Esophagus (tissue), 2 donors: Measurements from ENCODE around the gene GNB1L. TPM values are rescaled to one million over a fixed set of nuclear protein-coding genes. Genes with fewer than 3 reads are reported as not detected.

Source experiments
- H3K27ac ChIP-seq, 2 donors: one replicate each; pipeline ENCODE4 v1.5.1; 2013; ENCODE audit warnings: low read depth in 2 of 2, mild to moderate bottlenecking in 2 of 2, inconsistent platforms in 1 of 2, low read length in 1 of 2, moderate library complexity in 1 of 2
- H3K27me3 ChIP-seq, 2 donors: one replicate each; pipeline ENCODE4 v1.6.1; 2013; ENCODE audit warnings: low read length in 2 of 2, control low read depth in 1 of 2, mild to moderate bottlenecking in 1 of 2; ENCODE audit not compliant: insufficient read depth in 2 of 2, control insufficient read depth in 1 of 2
- H3K36me3 ChIP-seq, 2 donors: one replicate each; pipeline ENCODE4 v1.6.1; 2013; ENCODE audit warnings: low read length in 1 of 2; ENCODE audit not compliant: control insufficient read depth in 2 of 2, insufficient read depth in 2 of 2
- H3K4me1 ChIP-seq, 2 donors: one replicate each; pipeline ENCODE4 v1.6.1; 2013; ENCODE audit warnings: low read length in 1 of 2; ENCODE audit not compliant: control insufficient read depth in 2 of 2, insufficient read depth in 2 of 2
- H3K4me3 ChIP-seq, 2 donors: one replicate each; pipeline ENCODE4 v1.5.1; 2013; ENCODE audit warnings: low read length in 2 of 2, mild to moderate bottlenecking in 2 of 2, low read depth in 1 of 2, moderate library complexity in 1 of 2
- H3K9me3 ChIP-seq, 2 donors: one replicate each; pipeline ENCODE4 v1.6.1; 2013; ENCODE audit warnings: mild to moderate bottlenecking in 2 of 2, low read depth in 1 of 2, low read length in 1 of 2, moderate library complexity in 1 of 2; ENCODE audit not compliant: control insufficient read depth in 2 of 2, insufficient read depth in 1 of 2
- WGBS, 2 donors: extraction: QIAGEN DNeasy Blood & Tissue Kit; methylation state at CpG; one replicate each; pipeline ENCODE4 v1.1.7; 2013; 5-methylcytosine and 5-hydroxymethylcytosine counted together
- polyA plus RNA-seq, 2 donors: library from polyadenylated mRNA; stranded (reverse); fragments of 200-250 nt; gene quantifications; one replicate each; pipeline ENCODE4 v1.2.3, GENCODE V29; 2013
- donor health status: healthy with polysubstance abuse.
- donor health status: Bipolar disorder and iron deficiency.

The GNB1L gene
- polyA plus RNA-seq, 2 donors: 4.7 to 6.6 TPM

GRCh38 chr22:19871845-19872778 is 17.4 kb upstream of the GNB1L start:
- Histone ChIP-seq H3K36me3 (no peaks in the 10 kb centered on the region), H3K4me1 (peaks cover 16 to 36% of the 10 kb centered on the region in 2 donors), H3K4me3 (no peak overlapping the region)

GRCh38 chr22:19871023-19871844 is 16.6 kb upstream of the GNB1L start:
- Histone ChIP-seq H3K27me3 (no peaks in the 10 kb centered on the region), H3K36me3 (no peaks in the 10 kb centered on the region), H3K27ac (no peak overlapping the region), H3K9me3 (no peaks in the 10 kb centered on the region), H3K4me3 (no peak overlapping the region), H3K4me1 (peaks cover 16 to 36% of the 10 kb centered on the region in 2 donors)
- 83 to 85% methylated on average over 18 to 19 of the region's 19 CpGs for WGBS, 2 donors

More at GRCh38 chr22:19871845-19872778, 17.4 kb upstream of the GNB1L start:
- Histone ChIP-seq H3K27me3 (no peaks in the 10 kb centered on the region), H3K27ac (no peak overlapping the region), H3K9me3 (no peaks in the 10 kb centered on the region)
- 87 to 88% methylated on average over 16 of the region's 16 CpGs for WGBS, 2 donors

GRCh38 chr22:19870153-19871022 is 15.7 kb upstream of the GNB1L start:
- Histone ChIP-seq H3K9me3 (no peaks in the 10 kb centered on the region), H3K27ac (no peak overlapping the region), H3K27me3 (no peaks in the 10 kb centered on the region), H3K4me3 (no peak overlapping the region), H3K4me1 (peaks cover 16 to 34% of the 10 kb centered on the region in 2 donors), H3K36me3 (no peaks in the 10 kb centered on the region)
- 86 to 91% methylated on average over 30 of the region's 30 CpGs for WGBS, 2 donors

GRCh38 chr22:19869497-19870152 is 15.0 kb upstream of the GNB1L start:
- Histone ChIP-seq H3K36me3 (no peaks in the 10 kb centered on the region), H3K4me3 (no peak overlapping the region)
- WGBS, 2 donors: 82 to 84% methylated on average over 12 of the region's 12 CpGs

GRCh38 chr22:19868773-19869471 is 14.2 kb upstream of the GNB1L start:
- Histone ChIP-seq H3K4me1 (peaks cover 12 to 19% of the 10 kb centered on the region in 2 donors), H3K27ac (no peak overlapping the region), H3K9me3 (no peaks in the 10 kb centered on the region), H3K4me3 (no peak overlapping the region), H3K36me3 (no peaks in the 10 kb centered on the region), H3K27me3 (no peaks in the 10 kb centered on the region)
- 47 to 51% methylated on average over 22 to 23 of the region's 23 CpGs for WGBS, 2 donors

More at GRCh38 chr22:19869497-19870152, 15.0 kb upstream of the GNB1L start:
- Histone ChIP-seq H3K27ac (no peak overlapping the region), H3K9me3 (no peaks in the 10 kb centered on the region), H3K4me1 (peaks cover 16 to 26% of the 10 kb centered on the region in 2 donors), H3K27me3 (no peaks in the 10 kb centered on the region)

- H3K27ac ChIP-seq: no peak overlapping the region
- peaks cover 9 to 15% of the 10 kb centered on the region in 2 donors for H3K4me1 ChIP-seq
- H3K27me3 ChIP-seq: no peaks in the 10 kb centered on the region
- H3K36me3 ChIP-seq: no peaks in the 10 kb centered on the region
- no peaks in the 10 kb centered on the region for H3K9me3 ChIP-seq
- WGBS, 2 donors: 82% methylated on average over 3 of the region's 3 CpGs
- H3K4me3 ChIP-seq: no peak overlapping the region
Measured at GRCh38 chr22:19868333-19868732, 13.7 kb upstream of the GNB1L start.

GRCh38 chr22:19867617-19868016 is 12.9 kb upstream of the GNB1L start:
- H3K9me3 ChIP-seq: no peaks in the 10 kb centered on the region
- no peaks in the 10 kb centered on the region for H3K36me3 ChIP-seq
- H3K27ac ChIP-seq: no peak overlapping the region
- H3K4me3 ChIP-seq: no peak overlapping the region
- 76 to 81% methylated on average over 7 of the region's 7 CpGs for WGBS, 2 donors
- peaks cover 8 to 9% of the 10 kb centered on the region in 2 donors for H3K4me1 ChIP-seq
- no peaks in the 10 kb centered on the region for H3K27me3 ChIP-seq

GRCh38 chr22:19866665-19867009 is 12.0 kb upstream of the GNB1L start:
- no peaks in the 10 kb centered on the region for H3K27me3 ChIP-seq
- no peaks in the 10 kb centered on the region for H3K9me3 ChIP-seq
- WGBS, 2 donors: 90 to 93% methylated on average over 3 of the region's 3 CpGs
- no peak overlapping the region for H3K27ac ChIP-seq
- H3K4me1 ChIP-seq: peaks cover 8 to 9% of the 10 kb centered on the region in 2 donors
- H3K36me3 ChIP-seq: no peaks in the 10 kb centered on the region
- H3K4me3 ChIP-seq: no peak overlapping the region
